ENCODE data around the gene STK38L.

The STK38L gene

DNA sequence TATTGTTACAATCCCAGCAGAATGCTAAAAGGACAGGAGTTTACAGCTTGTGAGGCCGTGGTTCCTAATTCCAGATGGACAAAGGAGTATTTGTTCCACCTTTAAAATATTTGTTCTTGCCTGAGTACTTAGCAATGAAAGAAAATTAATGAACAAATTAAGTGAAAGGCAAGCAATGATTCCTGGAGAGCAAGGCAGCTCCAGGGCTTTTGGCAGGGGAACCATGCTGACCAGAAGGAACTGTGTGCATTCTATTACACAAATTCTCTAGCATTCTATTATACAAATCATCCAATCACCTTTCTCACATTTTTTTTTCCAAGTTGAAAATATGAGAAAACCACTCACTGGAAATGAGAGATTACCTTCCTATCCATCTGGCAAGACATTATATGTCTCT, 86.8 kb downstream of the STK38L start:
- DNase-seq: no peak

DNA sequence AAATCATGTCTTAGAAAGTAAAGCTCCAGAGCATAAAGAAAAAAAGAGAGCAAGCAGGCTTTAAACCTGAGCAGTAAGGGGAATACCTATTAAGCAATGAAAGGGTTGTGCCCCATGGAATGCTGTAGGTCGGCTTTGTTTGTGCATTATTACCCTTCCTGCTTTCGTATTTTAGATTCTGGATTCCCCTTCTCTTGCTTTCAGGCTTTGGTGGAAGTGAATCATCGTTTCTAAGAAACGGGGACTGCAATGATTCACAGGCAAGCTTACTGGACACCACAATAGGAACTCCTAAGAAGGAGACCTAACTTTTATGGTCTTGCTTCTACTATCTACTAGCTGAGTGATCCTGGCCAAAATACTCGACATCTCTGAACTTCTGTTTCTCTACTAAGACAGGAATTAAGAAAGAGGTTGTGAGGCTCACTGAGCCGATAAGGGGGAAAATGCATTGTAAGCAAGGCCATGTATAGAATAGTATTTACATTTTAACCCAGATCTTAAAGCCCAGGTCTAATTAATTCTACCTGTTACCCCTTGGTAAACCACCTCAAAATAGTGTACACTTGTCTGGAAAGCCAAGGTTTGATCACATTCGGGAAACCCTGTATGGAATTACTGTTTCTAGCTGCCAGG, 87.3 kb downstream of the STK38L start:
- DNase-seq: peak; percentile 35

DNA sequence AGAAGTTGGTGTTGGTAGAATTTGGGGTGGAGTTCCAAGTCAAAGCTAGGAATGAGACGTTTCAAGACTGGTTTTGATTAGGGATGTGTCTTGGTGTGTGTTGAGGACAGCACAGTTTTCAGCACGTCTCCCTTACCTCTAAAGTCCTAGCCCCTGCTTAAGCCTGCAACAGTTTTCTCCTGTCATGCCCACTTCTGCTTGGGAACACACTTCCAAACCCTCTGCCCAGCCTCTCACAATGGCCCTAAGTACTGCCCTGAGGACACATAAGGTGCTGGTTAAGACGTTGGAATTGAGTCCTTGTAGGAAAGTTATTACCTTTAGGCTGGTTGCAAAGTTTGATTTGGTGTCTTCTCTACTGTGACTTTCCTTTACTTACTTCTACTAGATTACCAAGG, 87.8 kb downstream of the STK38L start:
- peak; percentile 3 for DNase-seq

GRCh38 chr12:27332407-27332713, 88.3 kb downstream of the STK38L start:
- DNase-seq: peak; percentile 9

DNA sequence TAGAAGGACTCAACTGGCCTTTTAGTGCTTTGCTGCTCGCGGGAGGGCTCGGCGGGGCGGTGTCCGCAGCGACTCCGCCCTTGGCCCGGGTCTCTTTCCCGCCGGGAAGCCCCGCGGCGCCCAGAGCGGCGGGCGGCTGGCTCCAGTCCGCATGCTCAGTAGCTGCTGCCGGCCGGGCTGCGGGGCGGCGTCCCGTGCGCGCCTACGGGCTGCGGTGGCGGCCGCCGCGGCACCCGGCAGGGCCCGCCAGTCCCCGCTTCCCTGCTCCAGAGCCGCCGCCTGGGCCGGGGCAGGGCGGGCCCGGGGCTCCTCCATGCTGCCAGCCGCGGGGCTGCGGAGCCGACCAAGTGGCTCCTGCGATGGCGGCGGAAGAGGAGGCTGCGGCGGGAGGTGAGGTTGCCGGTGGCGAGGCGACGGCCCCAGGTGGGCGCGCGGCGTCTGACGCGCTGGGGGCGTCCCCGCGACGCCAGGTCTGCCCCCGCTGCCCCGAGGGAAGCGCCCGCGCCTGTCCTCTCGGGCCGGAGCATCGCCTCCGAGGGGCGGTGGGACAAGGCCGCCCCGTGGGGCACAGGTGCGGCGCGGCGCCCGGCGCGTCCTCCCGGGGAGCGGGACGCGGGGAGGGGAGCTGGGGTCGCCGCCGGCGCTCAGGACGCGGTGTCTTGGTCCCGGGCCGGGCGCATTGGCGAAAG, 88.8 kb downstream of the STK38L start, which contains the start of gene BMAL2:
BMAL2 (plus strand) TSS at position 123 of the 689 bp plus-strand sequence; CDS start at position 360, 237 bp downstream.
- DNase-seq: peak; percentile 65

DNA sequence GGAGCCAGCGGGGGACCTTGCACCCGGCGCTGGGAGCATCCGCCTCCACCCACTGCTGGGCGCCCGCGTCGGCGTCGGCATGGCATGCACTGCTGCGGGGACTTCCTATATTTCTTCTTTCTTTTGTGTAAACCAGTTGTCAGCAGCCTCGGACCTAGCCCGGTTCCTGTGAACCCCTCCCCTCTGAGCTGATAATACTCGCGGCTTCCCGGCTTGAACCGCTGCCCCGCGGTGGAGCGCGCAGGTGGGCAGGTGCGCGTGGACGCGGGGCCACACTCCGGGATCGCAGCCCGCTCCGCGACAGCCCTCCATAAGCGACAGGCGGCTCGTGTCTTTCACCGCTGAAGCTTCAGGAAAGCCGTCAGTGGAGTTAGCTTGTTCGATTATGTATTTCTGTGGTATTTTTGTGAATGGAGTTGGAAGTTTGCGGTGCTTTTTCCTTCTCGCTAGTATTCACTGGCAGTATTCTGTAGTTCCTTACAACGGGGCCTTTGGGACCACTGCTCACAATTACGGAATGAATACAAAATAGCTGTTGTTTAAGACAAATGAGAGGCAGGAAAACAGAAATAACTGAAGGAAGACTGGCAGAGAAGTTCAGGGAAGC, 89.4 kb downstream of the STK38L start:
- peak; percentile 66 for DNase-seq

- no peak for DNase-seq
These were observed 90.1 kb downstream of the STK38L start for GRCh38 chr12:27334042-27334720.

DNA sequence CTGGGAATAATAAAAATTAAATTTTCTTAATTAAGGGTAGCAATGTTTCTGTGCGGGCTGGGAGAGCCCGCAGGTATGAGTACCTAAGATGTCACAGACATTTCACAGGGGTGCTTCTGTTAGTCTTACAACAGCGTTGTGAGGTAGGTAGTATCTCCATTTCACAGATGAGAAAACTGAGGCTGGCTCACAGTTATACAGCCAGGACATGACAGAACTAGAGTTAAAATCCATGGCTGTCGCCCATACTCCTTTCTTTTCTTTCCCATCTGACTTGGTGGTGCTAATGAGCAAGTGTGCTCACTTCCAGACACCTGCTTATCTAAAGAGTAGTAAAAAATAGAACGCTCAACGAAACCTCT, 90.6 kb downstream of the STK38L start:
- no peak for DNase-seq

DNA sequence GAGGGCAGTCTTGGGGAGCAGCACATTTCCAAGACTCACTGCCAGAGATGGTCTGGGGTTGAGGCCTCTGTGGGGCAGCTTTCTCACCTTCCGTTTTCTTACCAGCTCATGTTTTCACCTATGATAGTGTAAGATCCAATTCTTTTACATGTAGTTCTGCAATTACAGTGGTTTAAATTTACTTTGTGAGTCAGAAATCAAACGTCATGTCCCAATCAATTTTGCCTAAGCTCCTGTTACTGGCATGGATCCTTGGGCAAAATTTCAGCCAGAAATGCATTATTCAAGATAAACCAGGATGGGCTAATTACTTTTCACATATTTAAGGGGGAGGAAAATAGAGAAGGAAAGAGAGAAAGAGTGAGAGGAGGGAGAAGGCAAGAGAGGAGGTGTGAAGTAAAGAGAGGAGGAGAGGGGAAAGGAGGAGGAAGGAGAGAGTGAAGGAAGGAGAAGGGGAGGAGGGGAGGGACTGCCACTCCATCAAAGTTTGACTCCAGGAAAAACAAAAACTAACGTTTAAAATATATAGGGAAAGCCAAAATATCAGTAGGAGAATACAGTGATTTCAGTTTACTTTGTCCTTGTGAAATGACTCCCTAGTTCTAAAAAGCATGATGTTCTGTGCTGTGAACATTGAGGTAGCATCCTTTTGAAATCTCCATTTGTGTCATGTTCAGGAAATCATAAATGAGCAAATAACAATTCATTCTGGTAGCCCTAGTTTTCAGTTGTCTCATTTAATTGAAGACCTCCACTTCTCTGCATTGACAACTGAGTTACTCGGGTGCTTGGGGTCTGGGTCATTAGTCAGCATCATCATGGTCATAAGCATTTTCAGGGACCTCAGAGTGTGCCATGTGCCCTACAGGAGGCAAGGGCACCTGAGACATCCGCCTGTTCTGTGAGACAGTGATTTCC, 91.5 kb downstream of the STK38L start:
- DNase-seq: no peak

DNA sequence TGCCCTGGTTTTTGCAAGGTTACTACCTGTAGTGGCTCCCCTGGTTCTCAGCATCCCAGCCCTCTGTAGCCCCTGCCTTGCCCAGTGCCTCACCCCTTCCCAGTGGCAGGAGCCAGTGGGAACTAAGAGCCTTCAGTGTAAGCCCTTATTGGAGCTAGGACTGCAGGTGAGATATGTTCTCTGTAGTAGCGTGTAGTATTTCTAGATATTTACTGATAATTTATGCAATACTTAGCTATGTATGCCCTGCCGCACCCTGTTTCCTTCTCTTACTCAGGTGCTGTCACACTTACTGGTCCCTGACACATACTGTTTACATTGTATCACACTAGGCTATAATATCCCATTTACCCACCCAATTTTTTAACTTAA, 92.2 kb downstream of the STK38L start:
- DNase-seq: no peak

DNA sequence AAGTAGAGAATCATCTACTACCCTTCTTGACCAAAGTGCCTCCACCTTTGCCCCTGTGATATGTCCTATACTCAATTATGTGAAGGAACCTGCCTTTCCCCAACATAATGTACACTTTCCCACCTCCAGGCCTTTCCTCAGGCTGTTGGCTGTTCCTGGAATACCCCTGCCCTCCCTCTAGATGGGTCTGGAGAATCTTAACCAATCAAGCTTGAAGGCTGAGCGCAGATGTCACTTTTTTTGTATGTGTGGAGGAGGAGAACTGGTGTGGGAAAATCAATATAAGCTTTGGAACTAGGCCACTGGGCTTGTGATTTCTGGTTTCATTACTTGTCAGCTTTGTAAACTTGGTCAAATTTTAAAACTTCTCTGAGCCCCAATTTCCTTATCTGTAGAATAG, 93.3 kb downstream of the STK38L start:
- no peak for DNase-seq

- no peak for DNase-seq
These were observed 94.4 kb downstream of the STK38L start for GRCh38 chr12:27338473-27338872.

- DNase-seq: no peak
These were observed 96.9 kb downstream of the STK38L start for GRCh38 chr12:27340971-27341370.

DNA sequence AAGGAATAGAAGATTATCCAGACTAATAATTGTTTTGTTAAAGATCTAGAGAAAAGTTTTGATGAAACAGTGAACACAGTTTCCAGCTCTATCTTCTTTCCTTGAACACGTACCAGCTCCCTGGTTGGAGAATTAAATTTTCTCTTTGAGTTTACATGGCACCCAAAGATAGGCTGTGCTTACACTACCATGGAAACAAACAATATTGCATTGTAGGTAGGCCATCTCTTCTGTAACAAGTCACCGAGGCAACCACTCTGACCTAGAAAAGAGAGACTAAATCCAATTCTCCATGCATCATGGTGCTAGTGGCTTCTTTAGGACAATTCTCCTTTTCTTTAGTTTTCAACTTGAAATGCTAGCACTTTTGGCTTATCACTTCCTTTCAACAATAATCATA, 98.5 kb downstream of the STK38L start:
- DNase-seq: no peak

DNA sequence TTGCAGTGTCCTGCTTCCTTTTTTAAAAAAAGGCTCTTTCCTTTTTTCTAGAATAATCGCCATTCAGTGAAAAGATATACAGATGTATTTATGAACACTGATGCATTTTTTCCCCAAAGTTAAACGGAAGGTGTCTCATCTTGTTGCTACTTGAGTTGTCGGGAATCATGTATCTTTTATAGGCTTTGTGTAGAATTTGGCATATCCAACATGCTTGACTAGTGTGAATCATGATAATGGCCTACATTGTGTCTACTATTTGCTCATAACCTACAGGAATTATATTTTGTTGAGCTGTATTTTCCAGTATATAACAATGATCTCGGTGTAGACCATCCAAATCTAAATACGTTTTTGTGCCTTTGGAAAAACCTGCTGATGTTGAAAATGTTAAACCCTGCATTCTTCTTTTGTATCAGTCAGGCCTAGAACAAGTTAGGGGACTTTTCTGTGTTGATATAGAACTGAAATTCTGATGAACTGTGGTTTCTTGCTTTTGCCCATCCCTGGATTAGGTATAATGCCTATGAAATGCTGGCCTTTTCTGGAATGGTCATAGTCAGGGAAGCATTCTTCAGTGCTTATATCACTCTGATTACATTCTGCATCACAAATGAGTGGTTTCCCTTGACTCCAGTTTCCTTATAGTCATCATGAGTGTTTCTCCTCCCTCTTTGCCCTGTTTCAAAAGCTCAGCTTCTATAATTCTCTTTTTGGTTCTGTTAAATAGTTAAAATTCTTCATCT, 99.3 kb downstream of the STK38L start:
- no peak for DNase-seq

DNA sequence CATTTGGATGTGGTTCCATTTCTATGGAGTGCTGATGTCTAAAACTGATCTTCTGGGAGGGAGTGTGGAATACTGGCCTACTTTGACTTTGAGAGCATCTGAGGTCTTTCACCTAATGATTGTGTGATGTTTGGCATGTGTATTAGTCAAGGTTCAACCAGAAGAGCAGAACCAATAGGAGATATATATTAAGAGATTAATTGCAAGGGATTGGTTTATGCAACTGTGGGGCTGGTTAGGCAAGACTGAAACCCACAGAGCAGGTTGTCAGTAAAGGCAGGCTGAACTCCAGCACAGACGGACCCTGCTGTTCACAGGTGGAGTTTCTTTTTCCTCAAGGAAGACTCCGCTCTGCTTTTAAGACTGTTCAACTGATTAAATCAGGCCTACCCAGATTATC, 100.2 kb downstream of the STK38L start:
- DNase-seq: no peak

DNA sequence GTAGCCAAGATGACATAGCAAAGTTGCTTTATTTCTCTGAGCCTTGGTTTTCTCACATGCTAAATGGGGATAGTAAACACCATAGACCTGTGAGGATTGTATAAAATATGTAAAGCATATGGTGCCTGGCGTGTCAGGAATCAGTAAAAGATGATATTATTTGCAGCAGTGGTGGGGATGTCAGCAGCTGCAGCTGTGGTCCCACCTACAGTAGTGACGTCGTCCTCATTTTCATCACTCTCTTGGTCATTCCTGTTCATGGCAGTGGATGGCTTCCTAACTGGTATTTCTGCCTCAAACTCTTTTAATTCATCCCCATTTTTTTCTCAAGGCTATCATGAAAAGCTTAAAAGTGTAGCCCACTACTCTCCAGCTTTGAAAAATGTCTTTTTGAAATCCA, 100.7 kb downstream of the STK38L start:
- DNase-seq: no peak

- no peak for DNase-seq
These were observed 101.3 kb downstream of the STK38L start for GRCh38 chr12:27345376-27345775.

DNA sequence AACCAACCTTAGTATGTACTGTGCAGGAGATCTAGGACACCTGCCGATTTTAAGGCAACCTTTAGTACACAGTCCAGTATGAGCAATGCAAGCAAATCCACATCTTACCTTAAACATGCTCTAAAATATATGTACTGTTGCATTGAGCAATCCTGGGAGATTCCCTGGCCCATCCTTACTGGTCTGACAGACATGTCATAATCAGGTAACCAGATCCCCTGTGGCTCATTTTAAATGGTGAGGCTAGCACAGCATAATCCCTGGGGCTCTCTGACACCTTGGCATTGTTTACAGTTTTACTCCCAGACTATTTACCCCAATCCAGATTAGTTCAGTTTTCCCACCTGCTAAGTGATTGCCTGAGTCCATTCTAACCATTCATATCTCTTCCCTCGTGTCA, 103.7 kb downstream of the STK38L start:
- no peak for DNase-seq

GRCh38 chr12:27351476-27351875, 107.4 kb downstream of the STK38L start:
- DNase-seq: no peak

GRCh38 chr12:27355486-27355885, 111.4 kb downstream of the STK38L start:
- DNase-seq: no peak

GRCh38 chr12:27355979-27356378, 111.9 kb downstream of the STK38L start:
- no peak for DNase-seq

All from stimulated activated CD4-positive, alpha-beta T cell treated with anti-CD3 and anti-CD28 coated beads, Interleukin-15, amount 100 ng/mL, for 24 hours (primary cell).